Measurements from ENCODE around the gene TRIM5.
"Not testable (repeated sequence)": the region's sequence is repeated elsewhere in the genome, so short reads cannot be mapped to it uniquely, and the experiment has no call there.

The TRIM5 gene

GRCh38 chr11:5688482-5688881 lies 3.6 kb upstream of the TRIM5 start:
- no peak for DNase-seq

- no peak for DNase-seq
Observed at GRCh38 chr11:5686426-5686825, 1.6 kb upstream of the TRIM5 start.

- no peak for DNase-seq
Observed at GRCh38 chr11:5684036-5684645, 733 bp downstream of the TRIM5 start.

GRCh38 chr11:5683620-5684019 lies 1.3 kb downstream of the TRIM5 start:
- peak; percentile 43 for DNase-seq

- not testable (repeated sequence) for DNase-seq
Observed at GRCh38 chr11:5682890-5683441, 1.9 kb downstream of the TRIM5 start.

GRCh38 chr11:5679811-5680210 lies 5.1 kb downstream of the TRIM5 start:
- no peak for DNase-seq

GRCh38 chr11:5674391-5674790 lies 10.5 kb downstream of the TRIM5 start:
- no peak for DNase-seq

GRCh38 chr11:5671831-5672230 lies 13.0 kb downstream of the TRIM5 start:
- DNase-seq = no peak

- no peak for DNase-seq
Observed at GRCh38 chr11:5666402-5666793, 18.5 kb downstream of the TRIM5 start.

GRCh38 chr11:5665746-5666401 lies 19.0 kb downstream of the TRIM5 start:
- no peak for DNase-seq

- no peak for DNase-seq
Observed at GRCh38 chr11:5665051-5665570, 19.8 kb downstream of the TRIM5 start.

GRCh38 chr11:5663511-5663910 lies 21.4 kb downstream of the TRIM5 start:
- DNase-seq = no peak

GRCh38 chr11:5658318-5658717 lies 26.6 kb downstream of the TRIM5 start:
- DNase-seq = no peak

GRCh38 chr11:5656956-5657355 lies 27.9 kb downstream of the TRIM5 start:
- DNase-seq = not testable (repeated sequence)

GRCh38 chr11:5655474-5655873 lies 29.4 kb downstream of the TRIM5 start:
- no peak for DNase-seq

- no peak for DNase-seq
Observed at GRCh38 chr11:5646139-5646538, 38.7 kb downstream of the TRIM5 start.

- no peak for DNase-seq
Observed at GRCh38 chr11:5643585-5643984, 41.3 kb downstream of the TRIM5 start.

GRCh38 chr11:5639953-5640352 lies 44.9 kb downstream of the TRIM5 start:
- no peak for DNase-seq

GRCh38 chr11:5631969-5632635 lies 52.8 kb downstream of the TRIM5 start:
- DNase-seq = no peak

GRCh38 chr11:5631417-5631816 lies 53.5 kb downstream of the TRIM5 start:
- no peak for DNase-seq

- DNase-seq = no peak
Observed at GRCh38 chr11:5626196-5626595, 58.7 kb downstream of the TRIM5 start.

GRCh38 chr11:5625281-5625680 lies 59.6 kb downstream of the TRIM5 start:
- no peak for DNase-seq

- peak; percentile 51 for DNase-seq
Observed at GRCh38 chr11:5624489-5625279, 60.2 kb downstream of the TRIM5 start, which contains the start of gene TRIM34. Gene TRIM34 (plus strand): TSS chr11:5625001. CDS start chr11:5632332, 7,331 bp downstream.

Measured in activated naive CD4-positive, alpha-beta T cell treated with Interleukin-2 at 50 U/mL for 16 hours (primary cell).